Mucosa of stomach (tissue), 1 donor: Measurements from ENCODE around the gene FGFRL1.
A peak's percentile ranks its signal among the peaks of the same experiment; 100 is the strongest.

Experiments used
- H3K27me3 ChIP-seq: one replicate; pipeline ENCODE4 v1.7.0; 2013; ENCODE audit warnings: mild to moderate bottlenecking, low read length; ENCODE audit not compliant: control insufficient read depth, insufficient read depth
- H3K36me3 ChIP-seq: one replicate; pipeline ENCODE4 v1.7.0; 2013; ENCODE audit warnings: low read length; ENCODE audit not compliant: control insufficient read depth, insufficient read depth
- H3K4me1 ChIP-seq: one replicate; pipeline ENCODE4 v1.7.0; 2013; ENCODE audit warnings: mild to moderate bottlenecking, low read length; ENCODE audit not compliant: control insufficient read depth, insufficient read depth
- H3K4me3 ChIP-seq: one replicate; pipeline ENCODE4 v1.7.0; 2013; ENCODE audit warnings: low read length
- H3K9ac ChIP-seq: one replicate; pipeline ENCODE4 v1.7.0; 2013; ENCODE audit warnings: mild to moderate bottlenecking, low read length, moderate library complexity
- H3K9me3 ChIP-seq: one replicate; pipeline ENCODE4 v1.7.0; 2013; ENCODE audit warnings: mild to moderate bottlenecking, low read length, moderate library complexity; ENCODE audit not compliant: control insufficient read depth
- donor health status: Pancreatic carcinoma.

FGFRL1 gene

GRCh38 chr4:1011022-1011665 lies at the start of gene FGFRL1:
TSS of gene FGFRL1 (plus strand) at chr4:1011626. CDS start at chr4:1012486, 860 bp downstream.
- Histone ChIP-seq H3K27me3 (peaks cover 23% of the 10 kb centered on the region), H3K9ac (peak within 1 kb of the TSS; percentile 47), H3K9me3 (no peaks in the 10 kb centered on the region), H3K4me1 (peaks cover 23% of the 10 kb centered on the region), H3K36me3 (no peaks in the 10 kb centered on the region), H3K4me3 (peak within 1 kb of the TSS; percentile 41)

GRCh38 chr4:962231-963208 lies 48.9 kb upstream of the FGFRL1 start:
- Histone ChIP-seq H3K36me3 (peaks cover 12% of the 10 kb centered on the region), H3K27me3 (no peaks in the 10 kb centered on the region), H3K4me3 (no peak overlapping the region), H3K4me1 (peaks cover 12% of the 10 kb centered on the region), H3K9me3 (no peaks in the 10 kb centered on the region), H3K9ac (no peak overlapping the region)

GRCh38 chr4:963276-964225 lies 47.9 kb upstream of the FGFRL1 start:
- Histone ChIP-seq H3K4me3 (no peak overlapping the region), H3K4me1 (peaks cover 16% of the 10 kb centered on the region), H3K9ac (no peak overlapping the region), H3K9me3 (no peaks in the 10 kb centered on the region), H3K36me3 (peaks cover 12% of the 10 kb centered on the region), H3K27me3 (no peaks in the 10 kb centered on the region)

GRCh38 chr4:964346-965025 lies 46.9 kb upstream of the FGFRL1 start:
- H3K4me3 ChIP-seq = no peak overlapping the region
- H3K36me3 ChIP-seq = peaks cover 10% of the 10 kb centered on the region
- no peaks in the 10 kb centered on the region for H3K9me3 ChIP-seq

GRCh38 chr4:965048-965765 lies 46.2 kb upstream of the FGFRL1 start:
- no peaks in the 10 kb centered on the region for H3K9me3 ChIP-seq
- H3K4me1 ChIP-seq = peaks cover 28% of the 10 kb centered on the region
- peaks cover 3% of the 10 kb centered on the region for H3K36me3 ChIP-seq
- H3K4me3 ChIP-seq = no peak overlapping the region
- no peaks in the 10 kb centered on the region for H3K27me3 ChIP-seq
- no peak overlapping the region for H3K9ac ChIP-seq

More at GRCh38 chr4:964346-965025, 46.9 kb upstream of the FGFRL1 start:
- H3K9ac ChIP-seq = no peak overlapping the region
- no peaks in the 10 kb centered on the region for H3K27me3 ChIP-seq
- peaks cover 25% of the 10 kb centered on the region for H3K4me1 ChIP-seq

- Histone ChIP-seq H3K9ac (no peak overlapping the region), H3K9me3 (no peaks in the 10 kb centered on the region), H3K36me3 (no peaks in the 10 kb centered on the region), H3K4me1 (peaks cover 34% of the 10 kb centered on the region), H3K27me3 (no peaks in the 10 kb centered on the region), H3K4me3 (no peak overlapping the region)
Observed at GRCh38 chr4:965766-966134, 45.7 kb upstream of the FGFRL1 start.

GRCh38 chr4:966266-967112 lies 44.9 kb upstream of the FGFRL1 start:
- Histone ChIP-seq H3K27me3 (no peaks in the 10 kb centered on the region), H3K4me1 (peaks cover 41% of the 10 kb centered on the region), H3K4me3 (no peak overlapping the region), H3K9ac (no peak overlapping the region), H3K9me3 (no peaks in the 10 kb centered on the region), H3K36me3 (no peaks in the 10 kb centered on the region)

GRCh38 chr4:967113-968104 lies 44.0 kb upstream of the FGFRL1 start:
- Histone ChIP-seq H3K4me1 (peaks cover 46% of the 10 kb centered on the region), H3K9me3 (no peaks in the 10 kb centered on the region), H3K27me3 (no peaks in the 10 kb centered on the region), H3K4me3 (no peak overlapping the region), H3K36me3 (no peaks in the 10 kb centered on the region), H3K9ac (no peak overlapping the region)

- Histone ChIP-seq H3K4me3 (no peak overlapping the region), H3K27me3 (no peaks in the 10 kb centered on the region), H3K4me1 (peaks cover 44% of the 10 kb centered on the region)
Observed at GRCh38 chr4:968221-968620, 43.2 kb upstream of the FGFRL1 start.

More at GRCh38 chr4:968221-968620, 43.2 kb upstream of the FGFRL1 start:
- no peak overlapping the region for H3K9ac ChIP-seq
- no peaks in the 10 kb centered on the region for H3K36me3 ChIP-seq
- H3K9me3 ChIP-seq = no peaks in the 10 kb centered on the region
